T1000 (cell line): Measurements from ENCODE around the gene COA7.
"Not testable (repeated sequence)": the region's sequence is repeated elsewhere in the genome, so short reads cannot be mapped to it uniquely, and the experiment has no call there.

ENCODE experiments used
- DNase-seq: peaks from one replicate; lab custom pipeline; 2025; ENCODE audit warnings: mixed read lengths; lab: John Stamatoyannopoulos, UW

COA7 gene

GRCh38 chr1:52706136-52706670, 8.1 kb upstream of the COA7 start:
- no peak for DNase-seq

- peak; percentile 89 for DNase-seq
These were observed 5.0 kb upstream of the COA7 start for GRCh38 chr1:52702886-52703787.

- DNase-seq = no peak
These were observed 2.5 kb downstream of the COA7 start for GRCh38 chr1:52695627-52696026.

GRCh38 chr1:52693843-52694242, 4.3 kb downstream of the COA7 start:
- no peak for DNase-seq

GRCh38 chr1:52693351-52693750, 4.8 kb downstream of the COA7 start:
- not testable (repeated sequence) for DNase-seq

GRCh38 chr1:52692697-52693096, 5.5 kb downstream of the COA7 start:
- DNase-seq = no peak

GRCh38 chr1:52691821-52692220, 6.3 kb downstream of the COA7 start:
- DNase-seq = no peak

- DNase-seq = no peak
These were observed 11.3 kb downstream of the COA7 start for GRCh38 chr1:52686830-52687229.

GRCh38 chr1:52686261-52686751, 11.8 kb downstream of the COA7 start:
- DNase-seq = peak; percentile 53

GRCh38 chr1:52684545-52684944, 13.6 kb downstream of the COA7 start:
- no peak for DNase-seq

- no peak for DNase-seq
These were observed 14.7 kb downstream of the COA7 start for GRCh38 chr1:52683367-52683940.

GRCh38 chr1:52681136-52681535, 17.0 kb downstream of the COA7 start:
- no peak for DNase-seq

GRCh38 chr1:52680353-52680752, 17.8 kb downstream of the COA7 start:
- DNase-seq = no peak

- no peak for DNase-seq
These were observed 18.6 kb downstream of the COA7 start for GRCh38 chr1:52679498-52679897.

- DNase-seq = no peak
These were observed 19.1 kb downstream of the COA7 start for GRCh38 chr1:52679048-52679447.

- no peak for DNase-seq
These were observed 20.9 kb downstream of the COA7 start for GRCh38 chr1:52677076-52677806.

- no peak for DNase-seq
These were observed 21.8 kb downstream of the COA7 start for GRCh38 chr1:52676249-52676903.

GRCh38 chr1:52674497-52675384, 23.4 kb downstream of the COA7 start:
- DNase-seq = no peak

GRCh38 chr1:52673513-52673912, 24.6 kb downstream of the COA7 start:
- no peak for DNase-seq

- DNase-seq = no peak
These were observed 25.2 kb downstream of the COA7 start for GRCh38 chr1:52672946-52673345.

GRCh38 chr1:52670604-52671003, 27.5 kb downstream of the COA7 start:
- DNase-seq = no peak
